Measurements from ENCODE around the gene LRMDA.

DNA sequence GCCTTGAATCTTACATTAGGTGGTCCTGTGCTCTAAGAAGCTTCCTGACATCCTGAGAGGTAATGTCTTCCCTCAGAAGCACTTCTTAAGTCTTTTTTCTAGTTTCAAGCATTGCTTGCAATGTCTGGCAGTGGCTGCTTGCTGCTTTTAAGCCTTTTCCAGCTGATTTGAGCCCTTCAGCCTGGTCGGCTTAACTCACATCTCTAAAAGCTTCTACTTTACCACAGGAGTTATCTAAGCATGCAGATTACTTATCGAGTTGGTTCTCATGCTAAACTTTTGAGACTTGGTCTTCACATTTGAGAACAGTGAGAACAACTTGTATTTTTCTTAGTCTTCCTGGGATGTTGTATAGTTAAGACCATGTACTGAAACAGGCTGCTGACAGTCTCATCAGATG is 3.9 kb downstream of the LRMDA start:
- TF ChIP-seq CREM (IDR thresholded peaks at IDR 0.05), result no peak
- no peak for TF ChIP-seq CREM (CRISPR knock-in tag; IDR thresholded peaks at IDR 0.05)
- TF ChIP-seq SIX4 (CRISPR knock-in tag; IDR thresholded peaks at IDR 0.05), result no peak
- TF ChIP-seq EP300 (IDR thresholded peaks at IDR 0.05; ENCODE audit: low read depth in 2 of 2, low read length in 2 of 2), result no peak
- no peak for TF ChIP-seq EP300 (CRISPR knock-in tag; IDR thresholded peaks at IDR 0.05; ENCODE audit: borderline replicate concordance)
- TF ChIP-seq, protein P1, sequence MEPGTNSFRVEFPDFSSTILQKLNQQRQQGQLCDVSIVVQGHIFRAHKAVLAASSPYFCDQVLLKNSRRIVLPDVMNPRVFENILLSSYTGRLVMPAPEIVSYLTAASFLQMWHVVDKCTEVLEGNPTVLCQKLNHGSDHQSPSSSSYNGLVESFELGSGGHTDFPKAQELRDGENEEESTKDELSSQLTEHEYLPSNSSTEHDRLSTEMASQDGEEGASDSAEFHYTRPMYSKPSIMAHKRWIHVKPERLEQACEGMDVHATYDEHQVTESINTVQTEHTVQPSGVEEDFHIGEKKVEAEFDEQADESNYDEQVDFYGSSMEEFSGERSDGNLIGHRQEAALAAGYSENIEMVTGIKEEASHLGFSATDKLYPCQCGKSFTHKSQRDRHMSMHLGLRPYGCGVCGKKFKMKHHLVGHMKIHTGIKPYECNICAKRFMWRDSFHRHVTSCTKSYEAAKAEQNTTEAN (CRISPR knock-in tag; conservative IDR thresholded peaks at IDR 0.05), result no peak
- TF ChIP-seq, protein P2, sequence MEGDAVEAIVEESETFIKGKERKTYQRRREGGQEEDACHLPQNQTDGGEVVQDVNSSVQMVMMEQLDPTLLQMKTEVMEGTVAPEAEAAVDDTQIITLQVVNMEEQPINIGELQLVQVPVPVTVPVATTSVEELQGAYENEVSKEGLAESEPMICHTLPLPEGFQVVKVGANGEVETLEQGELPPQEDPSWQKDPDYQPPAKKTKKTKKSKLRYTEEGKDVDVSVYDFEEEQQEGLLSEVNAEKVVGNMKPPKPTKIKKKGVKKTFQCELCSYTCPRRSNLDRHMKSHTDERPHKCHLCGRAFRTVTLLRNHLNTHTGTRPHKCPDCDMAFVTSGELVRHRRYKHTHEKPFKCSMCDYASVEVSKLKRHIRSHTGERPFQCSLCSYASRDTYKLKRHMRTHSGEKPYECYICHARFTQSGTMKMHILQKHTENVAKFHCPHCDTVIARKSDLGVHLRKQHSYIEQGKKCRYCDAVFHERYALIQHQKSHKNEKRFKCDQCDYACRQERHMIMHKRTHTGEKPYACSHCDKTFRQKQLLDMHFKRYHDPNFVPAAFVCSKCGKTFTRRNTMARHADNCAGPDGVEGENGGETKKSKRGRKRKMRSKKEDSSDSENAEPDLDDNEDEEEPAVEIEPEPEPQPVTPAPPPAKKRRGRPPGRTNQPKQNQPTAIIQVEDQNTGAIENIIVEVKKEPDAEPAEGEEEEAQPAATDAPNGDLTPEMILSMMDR (CRISPR knock-in tag; IDR thresholded peaks at IDR 0.05), result no peak
- TF ChIP-seq FOXM1 (CRISPR knock-in tag; IDR thresholded peaks at IDR 0.05), result no peak
- no peak for TF ChIP-seq ZNF839 (CRISPR knock-in tag; IDR thresholded peaks at IDR 0.05; ENCODE audit: borderline replicate concordance)
- no peak for TF ChIP-seq DR1 (CRISPR knock-in tag; IDR thresholded peaks at IDR 0.05)
- TF ChIP-seq CHD2 (IDR thresholded peaks at IDR 0.05; ENCODE audit: low read depth, low read length), result no peak
- TF ChIP-seq MLLT10 (CRISPR knock-in tag; IDR thresholded peaks at IDR 0.05), result no peak
- TF ChIP-seq ELF3 (CRISPR knock-in tag; IDR thresholded peaks at IDR 0.05), result no peak
- TF ChIP-seq, protein P3, sequence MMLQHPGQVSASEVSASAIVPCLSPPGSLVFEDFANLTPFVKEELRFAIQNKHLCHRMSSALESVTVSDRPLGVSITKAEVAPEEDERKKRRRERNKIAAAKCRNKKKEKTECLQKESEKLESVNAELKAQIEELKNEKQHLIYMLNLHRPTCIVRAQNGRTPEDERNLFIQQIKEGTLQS (CRISPR knock-in tag; IDR thresholded peaks at IDR 0.05), result no peak
- no peak for TF ChIP-seq ATRX (CRISPR knock-in tag; IDR thresholded peaks at IDR 0.05; ENCODE audit: borderline replicate concordance)
- no peak for TF ChIP-seq ZSCAN21 (CRISPR knock-in tag; IDR thresholded peaks at IDR 0.05; ENCODE audit: borderline replicate concordance)

Measured in HepG2 (cell line).